ENCODE measurements around the gene PIEZO2.

Gene PIEZO2

DNA sequence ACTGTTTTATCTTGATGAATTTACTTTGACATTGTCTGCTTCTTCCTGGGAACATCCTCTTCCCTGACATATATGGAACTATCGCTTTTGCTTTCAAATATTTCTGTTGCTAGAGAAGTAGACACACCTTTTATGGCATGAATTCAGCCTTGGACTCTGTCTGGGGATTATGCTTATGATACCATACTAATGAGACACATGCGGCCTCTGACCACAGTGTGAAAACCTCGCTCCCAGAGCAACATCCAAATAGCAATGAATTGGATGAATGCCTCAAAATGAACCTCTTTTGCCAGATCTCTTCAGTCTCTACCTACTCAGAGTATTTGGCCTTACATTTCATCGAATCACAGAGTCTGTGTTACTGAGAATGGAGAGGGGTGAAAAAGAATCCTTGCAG is 70.9 kb downstream of the PIEZO2 start:
- Mint-ChIP-seq H3K9me3 (peaks cover 2% of the 10 kb centered on the region), H3K36me3 (no peaks in the 10 kb centered on the region), H3K4me3 (no peak overlapping the region), H3K27me3 (peaks cover 3% of the 10 kb centered on the region), H3K27ac (no peak overlapping the region), H3K4me1 (no peaks in the 10 kb centered on the region)
- ATAC-seq (ENCODE audit: low read depth) (no peak), DNase-seq (ENCODE audit: low spot score in 2 of 2) (no peak)

DNA sequence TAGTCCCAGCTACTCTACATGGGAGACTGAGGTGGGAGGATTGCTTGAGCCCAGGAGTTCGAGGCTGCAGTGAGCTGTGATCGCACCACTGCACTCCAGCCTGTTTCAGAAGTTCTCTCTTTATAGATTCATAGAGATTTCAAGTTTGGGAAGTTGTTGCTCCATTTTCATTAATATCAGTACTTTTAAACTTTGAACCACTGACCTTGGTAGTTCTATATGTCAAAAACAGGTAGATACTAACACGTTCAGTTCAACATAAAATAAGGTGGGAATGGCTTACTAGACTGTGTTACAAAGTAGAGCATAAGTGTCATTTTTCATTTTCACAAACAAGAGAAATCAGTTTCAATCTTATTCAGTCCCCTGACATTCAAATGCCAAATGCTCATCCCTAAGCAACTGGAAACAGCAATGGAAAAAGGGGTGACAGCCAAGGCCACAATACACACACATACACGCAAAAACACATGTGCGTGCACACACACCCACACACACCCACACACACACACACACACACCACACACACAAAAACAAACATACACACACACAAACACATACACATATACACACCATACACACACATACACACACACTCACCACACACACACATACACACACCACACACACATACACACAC is 71.7 kb downstream of the PIEZO2 start:
- no peaks in the 10 kb centered on the region for H3K36me3 Mint-ChIP-seq
- H3K27ac Mint-ChIP-seq: no peak overlapping the region
- no peak for ATAC-seq (ENCODE audit: low read depth)
- peaks cover 2% of the 10 kb centered on the region for H3K9me3 Mint-ChIP-seq
- DNase-seq (ENCODE audit: low spot score in 2 of 2): no peak
- H3K4me1 Mint-ChIP-seq: no peaks in the 10 kb centered on the region
- H3K4me3 Mint-ChIP-seq: no peak overlapping the region
- peaks cover 3% of the 10 kb centered on the region for H3K27me3 Mint-ChIP-seq

DNA sequence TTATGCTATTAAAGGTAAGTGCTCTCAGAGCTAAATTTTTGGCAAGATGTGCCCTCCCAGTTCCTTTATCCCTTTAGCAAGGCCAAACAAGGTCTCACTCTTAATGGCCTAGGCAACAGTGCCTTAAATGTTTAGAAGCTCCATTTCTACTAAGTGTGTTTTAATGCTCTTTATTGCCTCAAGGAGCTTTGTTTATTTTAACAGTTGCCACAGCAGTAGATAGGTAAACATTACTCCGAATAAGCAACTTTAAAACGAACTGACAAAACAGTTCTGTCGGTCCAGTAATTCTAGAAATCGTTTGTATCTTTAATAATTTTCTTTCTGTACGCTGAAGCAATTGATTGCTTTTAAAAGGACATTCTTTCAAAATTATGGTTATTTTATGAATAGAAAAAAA is 74.5 kb downstream of the PIEZO2 start:
- ATAC-seq (ENCODE audit: low read depth): no peak
- Mint-ChIP-seq H3K36me3 (no peaks in the 10 kb centered on the region), H3K9me3 (peaks cover 4% of the 10 kb centered on the region), H3K27me3 (peaks cover 3% of the 10 kb centered on the region), H3K27ac (no peak overlapping the region), H3K4me3 (no peak overlapping the region), H3K4me1 (no peaks in the 10 kb centered on the region)
- DNase-seq (ENCODE audit: low spot score in 2 of 2): no peak

DNA sequence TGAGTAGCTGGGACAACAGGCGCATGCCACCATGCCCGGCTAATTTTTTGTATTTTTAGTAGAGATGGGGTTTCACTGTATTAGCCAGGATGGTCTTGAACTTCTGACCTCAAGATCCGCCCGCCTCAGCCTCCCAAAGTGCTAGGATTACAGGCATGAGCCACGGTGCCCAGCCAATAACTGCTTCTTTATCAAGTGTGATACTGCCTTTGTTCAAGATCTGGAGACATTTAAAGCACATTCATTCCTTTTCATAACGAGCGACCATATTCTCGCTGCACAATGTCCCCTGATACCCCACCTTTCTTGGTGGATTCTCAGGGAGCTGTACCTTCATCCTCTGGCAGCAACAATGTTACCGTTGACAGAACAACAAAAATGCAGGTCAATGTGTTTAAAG is 75.4 kb downstream of the PIEZO2 start:
- Mint-ChIP-seq H3K4me3 (no peak overlapping the region), H3K4me1 (no peaks in the 10 kb centered on the region), H3K36me3 (no peaks in the 10 kb centered on the region), H3K27ac (no peak overlapping the region), H3K27me3 (peaks cover 3% of the 10 kb centered on the region), H3K9me3 (peaks cover 4% of the 10 kb centered on the region)
- ATAC-seq (ENCODE audit: low read depth): no peak
- DNase-seq (ENCODE audit: low spot score in 2 of 2): no peak

GRCh38 chr18:11072632-11073031 is 76.7 kb downstream of the PIEZO2 start:
- Mint-ChIP-seq H3K27me3 (peaks cover 3% of the 10 kb centered on the region), H3K9me3 (peaks cover 4% of the 10 kb centered on the region), H3K27ac (no peak overlapping the region), H3K4me1 (no peaks in the 10 kb centered on the region), H3K36me3 (no peaks in the 10 kb centered on the region), H3K4me3 (no peak overlapping the region)
- DNase-seq (ENCODE audit: low spot score in 2 of 2): no peak
- ATAC-seq (ENCODE audit: low read depth): no peak

DNA sequence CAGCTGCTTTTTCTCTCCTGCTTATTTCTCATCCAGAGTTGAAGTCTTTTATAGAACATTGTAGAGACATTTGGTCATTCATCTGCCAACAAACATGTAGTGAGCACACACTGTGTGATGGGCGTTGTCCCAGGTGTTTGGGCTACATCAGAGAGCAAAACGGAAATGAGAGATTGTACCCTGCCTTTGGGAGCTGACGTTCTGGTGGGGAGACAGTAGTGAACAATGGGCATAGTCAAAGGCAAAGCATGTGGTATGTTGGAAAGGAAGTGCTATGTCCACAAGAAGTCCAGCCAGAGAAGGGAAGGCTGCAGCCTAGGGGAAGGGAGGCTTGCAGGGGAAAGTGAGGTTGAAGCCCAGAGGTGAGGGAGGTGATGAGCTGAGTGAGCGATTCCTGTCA is 78.1 kb downstream of the PIEZO2 start:
- DNase-seq (ENCODE audit: low spot score in 2 of 2) (no peak), ATAC-seq (ENCODE audit: low read depth) (no peak)
- Mint-ChIP-seq H3K27ac (no peak overlapping the region), H3K4me1 (no peaks in the 10 kb centered on the region), H3K36me3 (no peaks in the 10 kb centered on the region), H3K9me3 (peaks cover 6% of the 10 kb centered on the region), H3K27me3 (peaks cover 2% of the 10 kb centered on the region), H3K4me3 (no peak overlapping the region)

- H3K36me3 Mint-ChIP-seq: no peaks in the 10 kb centered on the region
- H3K9me3 Mint-ChIP-seq: peaks cover 9% of the 10 kb centered on the region
- ATAC-seq (ENCODE audit: low read depth) (no peak), DNase-seq (ENCODE audit: low spot score in 2 of 2) (no peak)
- H3K4me1 Mint-ChIP-seq: no peaks in the 10 kb centered on the region
- no peak overlapping the region for H3K27ac Mint-ChIP-seq
- peaks cover 4% of the 10 kb centered on the region for H3K27me3 Mint-ChIP-seq
- no peak overlapping the region for H3K4me3 Mint-ChIP-seq
Observed at GRCh38 chr18:11070593-11070992, 78.8 kb downstream of the PIEZO2 start.

- no peaks in the 10 kb centered on the region for H3K4me1 Mint-ChIP-seq
- no peaks in the 10 kb centered on the region for H3K36me3 Mint-ChIP-seq
- peaks cover 5% of the 10 kb centered on the region for H3K9me3 Mint-ChIP-seq
- ATAC-seq (ENCODE audit: low read depth): no peak
- no peak for DNase-seq (ENCODE audit: low spot score in 2 of 2)
- H3K4me3 Mint-ChIP-seq: no peak overlapping the region
- no peak overlapping the region for H3K27ac Mint-ChIP-seq
- peaks cover 2% of the 10 kb centered on the region for H3K27me3 Mint-ChIP-seq
Observed at GRCh38 chr18:11066038-11066437, 83.3 kb downstream of the PIEZO2 start.

- Mint-ChIP-seq H3K27me3 (peaks cover 2% of the 10 kb centered on the region), H3K4me1 (no peaks in the 10 kb centered on the region), H3K27ac (no peak overlapping the region), H3K36me3 (no peaks in the 10 kb centered on the region), H3K4me3 (no peak overlapping the region), H3K9me3 (peaks cover 5% of the 10 kb centered on the region)
- DNase-seq (ENCODE audit: low spot score in 2 of 2): no peak
- ATAC-seq (ENCODE audit: low read depth): no peak
Observed at GRCh38 chr18:11064727-11065460, 84.5 kb downstream of the PIEZO2 start.

GRCh38 chr18:11064106-11064505 is 85.3 kb downstream of the PIEZO2 start:
- no peak for DNase-seq (ENCODE audit: low spot score in 2 of 2)
- H3K27ac Mint-ChIP-seq: no peak overlapping the region
- H3K4me1 Mint-ChIP-seq: no peaks in the 10 kb centered on the region
- H3K4me3 Mint-ChIP-seq: no peak overlapping the region
- H3K36me3 Mint-ChIP-seq: no peaks in the 10 kb centered on the region
- H3K9me3 Mint-ChIP-seq: peaks cover 5% of the 10 kb centered on the region
- no peak for ATAC-seq (ENCODE audit: low read depth)
- H3K27me3 Mint-ChIP-seq: peaks cover 2% of the 10 kb centered on the region

GRCh38 chr18:11055721-11056120 is 93.6 kb downstream of the PIEZO2 start:
- DNase-seq (ENCODE audit: low spot score in 2 of 2) (no peak), ATAC-seq (ENCODE audit: low read depth) (no peak)
- Mint-ChIP-seq H3K27ac (no peak overlapping the region), H3K9me3 (no peaks in the 10 kb centered on the region), H3K4me3 (no peak overlapping the region), H3K27me3 (no peaks in the 10 kb centered on the region), H3K36me3 (no peaks in the 10 kb centered on the region), H3K4me1 (no peaks in the 10 kb centered on the region)

GRCh38 chr18:11054497-11054896 is 94.9 kb downstream of the PIEZO2 start:
- no peak overlapping the region for H3K27ac Mint-ChIP-seq

DNA sequence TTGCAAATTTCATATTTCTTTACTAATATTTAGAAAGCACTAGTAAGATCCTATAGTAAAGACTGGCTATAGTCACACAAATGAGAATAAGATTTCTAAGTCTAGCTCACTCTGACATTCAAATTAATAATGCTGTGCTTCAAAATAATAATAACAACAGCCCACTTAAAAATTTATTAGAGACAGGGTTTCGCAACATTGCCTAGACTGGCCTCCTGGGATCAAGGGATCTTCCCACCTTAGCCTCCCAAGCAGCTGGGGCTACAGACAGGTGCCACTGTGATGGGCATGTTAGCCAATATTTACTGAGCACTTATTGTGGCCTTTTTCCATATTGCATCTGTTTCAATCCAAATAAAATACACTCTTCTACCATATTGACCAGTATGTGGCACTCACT is 96.1 kb downstream of the PIEZO2 start:
- H3K9me3 Mint-ChIP-seq: no peaks in the 10 kb centered on the region
- H3K4me1 Mint-ChIP-seq: no peaks in the 10 kb centered on the region
- ATAC-seq (ENCODE audit: low read depth) (no peak), DNase-seq (ENCODE audit: low spot score in 2 of 2) (no peak)
- H3K4me3 Mint-ChIP-seq: no peak overlapping the region
- H3K27me3 Mint-ChIP-seq: no peaks in the 10 kb centered on the region
- no peak overlapping the region for H3K27ac Mint-ChIP-seq
- H3K36me3 Mint-ChIP-seq: no peaks in the 10 kb centered on the region

More at GRCh38 chr18:11054497-11054896, 94.9 kb downstream of the PIEZO2 start:
- Mint-ChIP-seq H3K4me1 (no peaks in the 10 kb centered on the region), H3K27me3 (no peaks in the 10 kb centered on the region), H3K4me3 (no peak overlapping the region), H3K36me3 (no peaks in the 10 kb centered on the region), H3K9me3 (no peaks in the 10 kb centered on the region)
- ATAC-seq (ENCODE audit: low read depth) (no peak), DNase-seq (ENCODE audit: low spot score in 2 of 2) (no peak)

GRCh38 chr18:11052800-11053199 is 96.6 kb downstream of the PIEZO2 start:
- no peaks in the 10 kb centered on the region for H3K9me3 Mint-ChIP-seq
- no peaks in the 10 kb centered on the region for H3K27me3 Mint-ChIP-seq
- H3K27ac Mint-ChIP-seq: no peak overlapping the region

GRCh38 chr18:11051462-11051861 is 97.9 kb downstream of the PIEZO2 start:
- no peak for ATAC-seq (ENCODE audit: low read depth)
- no peaks in the 10 kb centered on the region for H3K4me1 Mint-ChIP-seq

More at GRCh38 chr18:11052800-11053199, 96.6 kb downstream of the PIEZO2 start:
- Mint-ChIP-seq H3K4me3 (no peak overlapping the region), H3K4me1 (no peaks in the 10 kb centered on the region), H3K36me3 (no peaks in the 10 kb centered on the region)
- no peak for DNase-seq (ENCODE audit: low spot score in 2 of 2)
- no peak for ATAC-seq (ENCODE audit: low read depth)

More at GRCh38 chr18:11051462-11051861, 97.9 kb downstream of the PIEZO2 start:
- H3K9me3 Mint-ChIP-seq: no peaks in the 10 kb centered on the region
- H3K27me3 Mint-ChIP-seq: no peaks in the 10 kb centered on the region
- H3K4me3 Mint-ChIP-seq: no peak overlapping the region
- no peak overlapping the region for H3K27ac Mint-ChIP-seq
- H3K36me3 Mint-ChIP-seq: no peaks in the 10 kb centered on the region
- no peak for DNase-seq (ENCODE audit: low spot score in 2 of 2)
